ES-I3 (cell line): Measurements from ENCODE around the gene LRRC45.

ENCODE experiments used
- H3K36me3 ChIP-seq: 2 replicates; pipeline ENCODE4 v1.6.1; 2013; ENCODE audit warnings: mild to moderate bottlenecking, low read length, control low read depth, moderate library complexity; ENCODE audit not compliant: insufficient read depth
- H3K4me1 ChIP-seq: 2 replicates; pipeline ENCODE4 v1.6.1; 2013; ENCODE audit warnings: mild to moderate bottlenecking, control low read depth, low read length; ENCODE audit not compliant: insufficient read depth
- H3K9ac ChIP-seq: 2 replicates; pipeline ENCODE4 v1.6.1; 2013; ENCODE audit warnings: low read depth, mild to moderate bottlenecking, low read length, moderate library complexity
- H3K9me3 ChIP-seq: 2 replicates; pipeline ENCODE4 v1.6.1; 2013; ENCODE audit warnings: mild to moderate bottlenecking, low read length, moderate library complexity; ENCODE audit not compliant: control insufficient read depth, insufficient read depth

Gene LRRC45

GRCh38 chr17:82056729-82057621 is 33.9 kb downstream of the LRRC45 start:
- Histone ChIP-seq H3K4me1 (no peaks in the 10 kb centered on the region), H3K9me3 (no peaks in the 10 kb centered on the region), H3K9ac (no peak overlapping the region), H3K36me3 (peaks cover 14% of the 10 kb centered on the region)

- Histone ChIP-seq H3K4me1 (no peaks in the 10 kb centered on the region), H3K36me3 (peaks cover 20% of the 10 kb centered on the region), H3K9me3 (no peaks in the 10 kb centered on the region), H3K9ac (no peak overlapping the region)
Observed at GRCh38 chr17:82058230-82058854, 35.2 kb downstream of the LRRC45 start.

- no peaks in the 10 kb centered on the region for H3K4me1 ChIP-seq
- no peak overlapping the region for H3K9ac ChIP-seq
Observed at GRCh38 chr17:82058855-82059249, 35.7 kb downstream of the LRRC45 start.

GRCh38 chr17:82059272-82060000 is 36.3 kb downstream of the LRRC45 start:
- H3K36me3 ChIP-seq, result peaks cover 20% of the 10 kb centered on the region
- no peaks in the 10 kb centered on the region for H3K9me3 ChIP-seq
- H3K9ac ChIP-seq, result no peak overlapping the region
- no peaks in the 10 kb centered on the region for H3K4me1 ChIP-seq

More at GRCh38 chr17:82058855-82059249, 35.7 kb downstream of the LRRC45 start:
- Histone ChIP-seq H3K9me3 (no peaks in the 10 kb centered on the region), H3K36me3 (peaks cover 20% of the 10 kb centered on the region)

- Histone ChIP-seq H3K36me3 (peaks cover 17% of the 10 kb centered on the region), H3K9me3 (no peaks in the 10 kb centered on the region), H3K4me1 (no peaks in the 10 kb centered on the region), H3K9ac (no peak overlapping the region)
Observed at GRCh38 chr17:82060001-82060380, 36.9 kb downstream of the LRRC45 start.

GRCh38 chr17:82060614-82061013 is 37.5 kb downstream of the LRRC45 start:
- no peaks in the 10 kb centered on the region for H3K9me3 ChIP-seq
- peaks cover 17% of the 10 kb centered on the region for H3K36me3 ChIP-seq
- H3K4me1 ChIP-seq, result no peaks in the 10 kb centered on the region
- H3K9ac ChIP-seq, result no peak overlapping the region

GRCh38 chr17:82061047-82061925 is 38.2 kb downstream of the LRRC45 start:
- H3K9me3 ChIP-seq, result no peaks in the 10 kb centered on the region
- peaks cover 17% of the 10 kb centered on the region for H3K36me3 ChIP-seq
- H3K4me1 ChIP-seq, result no peaks in the 10 kb centered on the region
- no peak overlapping the region for H3K9ac ChIP-seq

GRCh38 chr17:82062076-82062983 is 39.2 kb downstream of the LRRC45 start:
- Histone ChIP-seq H3K4me1 (no peaks in the 10 kb centered on the region), H3K9ac (no peak overlapping the region), H3K36me3 (peaks cover 17% of the 10 kb centered on the region)

GRCh38 chr17:82062984-82063368 is 39.9 kb downstream of the LRRC45 start:
- H3K36me3 ChIP-seq, result peaks cover 14% of the 10 kb centered on the region
- no peak overlapping the region for H3K9ac ChIP-seq

More at GRCh38 chr17:82062076-82062983, 39.2 kb downstream of the LRRC45 start:
- no peaks in the 10 kb centered on the region for H3K9me3 ChIP-seq

GRCh38 chr17:82063424-82064415 is 40.6 kb downstream of the LRRC45 start:
- Histone ChIP-seq H3K9me3 (no peaks in the 10 kb centered on the region), H3K9ac (no peak overlapping the region), H3K4me1 (no peaks in the 10 kb centered on the region), H3K36me3 (peaks cover 13% of the 10 kb centered on the region)

More at GRCh38 chr17:82062984-82063368, 39.9 kb downstream of the LRRC45 start:
- H3K9me3 ChIP-seq, result no peaks in the 10 kb centered on the region
- H3K4me1 ChIP-seq, result no peaks in the 10 kb centered on the region

GRCh38 chr17:82064433-82065192 is 41.5 kb downstream of the LRRC45 start:
- H3K9ac ChIP-seq, result peak overlapping the region; percentile 87
- peaks cover 13% of the 10 kb centered on the region; the same call in 1 of the 2 replicates for H3K36me3 ChIP-seq
- H3K9me3 ChIP-seq, result no peaks in the 10 kb centered on the region
- no peaks in the 10 kb centered on the region for H3K4me1 ChIP-seq
